ENCODE results near the gene KCNE1.
"Not testable (repeated sequence)": the region's sequence is repeated elsewhere in the genome, so short reads cannot be mapped to it uniquely, and the experiment has no call there.

Gene KCNE1

DNA sequence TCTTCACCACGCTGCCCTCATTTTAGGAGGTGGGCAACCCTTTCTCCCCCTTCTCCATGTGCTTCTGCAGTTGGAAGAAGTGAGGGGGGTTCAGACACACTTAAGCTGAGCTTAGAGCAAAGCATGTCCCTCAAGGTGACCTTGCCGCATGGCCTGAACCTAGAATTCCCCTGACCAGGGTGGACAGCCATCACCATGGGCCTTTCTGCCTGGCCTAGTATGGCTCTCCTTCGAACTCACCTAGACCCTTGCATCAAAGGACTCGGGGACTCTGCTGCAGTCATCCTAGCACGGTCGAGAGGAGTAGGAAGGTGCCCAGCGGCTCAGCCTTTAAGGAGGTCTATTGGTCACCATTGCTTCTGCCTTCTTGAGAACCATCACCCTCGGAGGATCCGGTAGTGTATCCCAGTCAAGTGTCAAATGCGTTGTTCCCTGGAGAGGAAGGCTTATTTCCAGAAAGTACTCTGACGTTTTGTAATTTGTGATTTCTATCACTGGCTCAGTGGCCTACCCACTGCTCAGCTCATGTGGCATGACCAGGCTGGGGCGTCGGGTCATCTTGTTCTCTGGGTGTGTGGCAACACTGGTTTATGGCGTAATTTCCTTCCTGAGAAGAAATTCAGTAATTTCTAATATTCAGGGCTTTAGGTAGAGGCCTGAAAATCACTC lies at the start of gene KCNE1:
Gene KCNE1 (minus strand): TSS at position 424 of the 669 bp plus-strand sequence. CDS start 62,576 bp downstream, outside the sequence.
- in situ Hi-C loops (cut with MboI; ENCODE audit: low sequenced_read_pairs), result no loop called here

DNA sequence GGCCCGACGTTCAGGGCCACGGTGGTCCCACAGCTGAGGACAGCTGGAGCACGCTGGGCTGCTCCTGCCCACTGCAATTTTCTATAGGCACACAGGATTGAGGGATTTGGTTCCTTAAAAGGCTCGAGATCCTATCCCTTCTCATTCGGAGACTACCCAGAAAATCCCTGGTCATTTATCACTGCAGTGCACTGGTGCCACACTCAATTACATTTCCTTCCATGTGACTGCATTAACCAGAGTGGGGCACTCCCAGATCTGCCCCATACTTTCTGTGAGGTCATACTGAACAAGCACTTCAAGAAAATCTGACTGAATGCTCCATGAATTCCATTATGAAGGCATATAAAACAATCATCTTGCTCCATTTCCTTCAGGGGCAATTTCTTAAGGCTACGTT lies 49.8 kb upstream of the KCNE1 start:
- in situ Hi-C loops (cut with MboI; ENCODE audit: low sequenced_read_pairs), result no loop called here

DNA sequence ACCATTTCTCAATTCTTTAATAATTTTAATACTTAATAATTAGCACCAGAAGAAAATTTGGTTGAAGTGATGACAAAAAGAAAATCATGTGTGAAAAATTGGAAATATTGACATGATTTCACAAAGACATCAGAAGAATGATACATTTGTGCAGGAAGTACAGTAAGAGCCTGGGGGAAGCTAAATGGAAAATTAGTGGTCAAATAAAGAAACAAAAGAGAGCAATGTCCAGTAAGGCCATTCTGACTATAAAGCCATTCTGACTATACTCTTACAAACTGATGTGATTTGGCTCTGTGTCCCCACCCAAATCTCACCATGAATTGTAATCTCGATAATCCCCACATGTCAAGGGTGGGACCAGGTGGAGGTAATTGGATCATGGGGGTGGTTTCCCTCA lies 48.6 kb upstream of the KCNE1 start:
- in situ Hi-C loops (cut with MboI; ENCODE audit: low sequenced_read_pairs), result no loop called here

DNA sequence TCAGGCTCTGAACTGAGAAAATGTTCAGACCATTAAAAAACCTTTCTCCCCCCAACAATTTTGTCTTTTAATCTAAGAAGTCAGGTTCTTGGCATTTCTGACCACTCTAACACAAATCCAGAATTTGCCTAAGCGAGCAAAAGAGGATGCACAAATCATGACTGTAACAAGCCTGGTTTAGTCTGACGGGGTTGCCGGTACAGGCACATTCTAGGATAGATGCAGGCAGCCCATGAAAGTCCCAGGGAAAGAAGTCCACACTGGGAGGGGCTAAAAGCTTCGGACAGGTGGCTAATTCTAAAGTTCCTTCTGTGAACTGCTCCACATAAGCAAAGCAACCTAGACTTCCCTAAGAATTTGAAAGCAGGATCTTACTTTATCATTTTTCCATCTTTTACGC lies 48.0 kb upstream of the KCNE1 start:
- in situ Hi-C loops (cut with MboI; ENCODE audit: low sequenced_read_pairs), result no loop called here

DNA sequence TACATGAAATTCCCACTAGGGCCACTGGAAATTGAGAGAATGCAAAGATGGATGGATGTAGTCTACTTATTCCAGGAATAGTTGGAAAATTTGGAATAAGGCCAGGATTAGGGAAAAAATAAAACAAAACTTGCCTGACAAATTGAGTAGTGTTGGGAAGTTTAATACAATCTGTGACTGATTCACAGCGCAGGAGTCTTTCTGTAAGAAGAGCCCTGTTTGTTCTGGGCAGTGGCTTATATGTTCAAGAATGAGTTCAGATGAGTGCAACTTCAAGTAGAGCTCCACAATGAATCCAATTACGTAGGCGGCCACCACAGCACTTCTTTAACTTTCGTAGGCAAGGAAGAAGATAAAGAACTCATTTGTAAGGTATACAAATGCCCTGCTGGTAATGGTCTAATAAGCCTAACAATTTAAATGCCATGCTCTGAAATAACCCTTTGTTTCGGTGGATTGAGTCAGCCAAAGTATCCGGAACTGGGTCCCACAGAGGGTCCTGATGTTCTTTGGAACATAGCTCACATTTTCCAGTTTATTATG lies 47.1 kb upstream of the KCNE1 start:
- in situ Hi-C loops (cut with MboI; ENCODE audit: low sequenced_read_pairs), result no loop called here

DNA sequence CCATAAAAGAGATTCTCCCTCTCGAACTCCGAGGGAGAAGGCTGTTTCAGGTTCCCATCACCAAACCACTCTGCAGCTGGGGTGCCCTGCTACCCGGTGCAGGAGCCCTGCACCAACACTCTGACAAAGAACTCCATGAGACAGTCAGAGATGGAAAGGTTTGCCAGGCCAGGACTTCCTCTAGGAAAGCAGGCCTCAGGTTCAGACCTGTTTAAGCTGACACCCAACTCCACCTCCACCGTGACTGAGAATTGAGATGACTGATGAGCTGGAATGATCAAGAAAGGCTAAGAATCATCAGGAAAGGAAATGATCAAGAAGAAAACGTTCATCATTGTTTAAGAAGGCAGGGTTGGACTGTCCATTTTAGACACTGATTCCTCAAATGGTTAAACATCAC lies 46.2 kb upstream of the KCNE1 start:
- in situ Hi-C loops (cut with MboI; ENCODE audit: low sequenced_read_pairs), result no loop called here

DNA sequence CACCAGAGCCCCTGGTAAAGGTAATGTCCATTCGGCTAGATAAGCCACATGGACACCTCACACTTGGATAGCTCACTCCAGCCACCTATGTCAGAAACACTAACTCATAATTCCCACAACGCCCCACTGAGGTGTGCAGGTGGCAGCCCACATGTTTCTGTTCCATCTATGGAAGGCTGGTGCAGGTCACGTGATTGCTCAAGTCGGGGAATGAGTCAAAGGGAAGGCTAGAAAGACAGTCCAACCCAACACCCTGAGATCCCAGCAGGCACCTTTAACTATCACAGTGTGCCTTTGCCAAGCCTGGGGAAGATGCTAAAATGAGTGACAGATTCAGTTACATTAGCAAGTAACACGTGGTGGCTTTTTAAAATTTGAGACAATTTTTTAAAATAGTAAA lies 45.3 kb upstream of the KCNE1 start:
- in situ Hi-C loops (cut with MboI; ENCODE audit: low sequenced_read_pairs), result no loop called here

DNA sequence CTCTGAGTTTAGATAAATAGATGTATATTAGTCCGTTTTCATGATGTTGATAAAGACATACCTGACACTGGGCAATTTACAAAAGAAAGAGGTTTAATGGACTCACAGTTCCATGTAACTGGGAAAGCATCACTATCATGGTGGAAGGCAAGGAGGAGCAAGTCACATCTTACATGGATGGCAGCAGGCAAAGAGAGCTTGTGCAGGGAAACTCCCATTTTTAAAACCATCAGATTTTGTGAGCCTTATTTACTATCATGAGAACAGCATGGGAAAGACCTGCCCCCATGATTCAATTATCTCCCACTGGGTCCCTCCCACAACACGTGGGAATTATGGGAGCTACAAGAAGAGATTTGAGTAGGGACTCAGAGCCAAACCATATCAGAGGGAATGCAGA lies 42.7 kb upstream of the KCNE1 start:
- in situ Hi-C loops (cut with MboI; ENCODE audit: low sequenced_read_pairs), result not testable (repeated sequence)

DNA sequence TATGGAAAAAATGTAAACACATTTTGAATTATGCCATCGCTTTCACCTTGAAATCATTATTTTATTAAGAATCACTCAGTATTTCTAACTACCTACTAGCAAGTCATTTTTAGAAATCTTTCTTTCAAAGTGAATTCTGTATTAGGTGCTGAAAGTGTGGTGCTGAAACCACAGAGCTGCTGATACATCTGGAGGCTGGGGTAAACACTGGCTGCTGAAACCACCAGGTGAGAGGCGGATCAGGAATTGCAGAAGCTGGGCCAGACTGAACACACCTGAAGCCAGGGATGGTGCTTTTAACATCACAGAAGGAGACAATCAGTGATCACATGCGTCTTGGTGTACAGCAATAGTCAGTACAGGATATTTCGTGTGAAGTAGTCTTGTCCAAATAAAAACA lies 42.2 kb upstream of the KCNE1 start:
- in situ Hi-C loops (cut with MboI; ENCODE audit: low sequenced_read_pairs), result no loop called here

DNA sequence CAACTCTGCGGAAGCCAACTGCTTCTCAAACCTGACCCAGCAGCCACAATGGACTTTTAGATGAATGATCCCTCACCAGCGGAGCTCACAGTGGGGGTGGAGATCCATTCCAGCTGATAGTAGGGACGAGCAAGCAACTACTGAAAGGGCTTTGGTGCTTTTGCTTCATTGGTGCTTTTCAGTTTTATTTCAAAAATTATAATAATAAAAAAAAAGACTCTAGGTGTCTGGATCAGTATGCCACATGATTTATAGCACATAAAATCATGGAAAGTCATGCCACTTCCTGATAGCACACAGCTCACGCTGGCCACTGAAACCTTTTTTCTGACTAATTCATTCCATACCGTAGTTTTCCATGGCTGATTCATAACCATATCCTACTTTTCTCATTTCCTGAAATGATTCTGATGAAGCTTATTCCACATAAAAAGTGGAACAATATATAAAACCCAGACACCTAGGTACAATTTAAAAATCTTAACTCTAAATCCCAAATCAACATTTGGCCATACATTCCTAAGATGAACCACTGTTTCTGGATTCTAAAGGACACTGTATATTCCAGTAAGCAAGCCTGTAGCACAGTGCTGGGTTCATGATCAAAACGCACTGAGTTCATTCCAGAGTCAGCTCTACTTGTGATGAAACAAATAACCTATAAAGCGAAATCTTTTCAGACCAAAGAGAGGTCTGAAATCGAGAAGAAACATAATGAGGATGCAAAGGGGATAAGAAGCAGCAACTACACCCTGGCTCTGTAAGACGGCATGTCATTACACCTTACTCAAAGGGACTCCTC lies 41.3 kb upstream of the KCNE1 start:
- in situ Hi-C loops (cut with MboI; ENCODE audit: low sequenced_read_pairs), result no loop called here

DNA sequence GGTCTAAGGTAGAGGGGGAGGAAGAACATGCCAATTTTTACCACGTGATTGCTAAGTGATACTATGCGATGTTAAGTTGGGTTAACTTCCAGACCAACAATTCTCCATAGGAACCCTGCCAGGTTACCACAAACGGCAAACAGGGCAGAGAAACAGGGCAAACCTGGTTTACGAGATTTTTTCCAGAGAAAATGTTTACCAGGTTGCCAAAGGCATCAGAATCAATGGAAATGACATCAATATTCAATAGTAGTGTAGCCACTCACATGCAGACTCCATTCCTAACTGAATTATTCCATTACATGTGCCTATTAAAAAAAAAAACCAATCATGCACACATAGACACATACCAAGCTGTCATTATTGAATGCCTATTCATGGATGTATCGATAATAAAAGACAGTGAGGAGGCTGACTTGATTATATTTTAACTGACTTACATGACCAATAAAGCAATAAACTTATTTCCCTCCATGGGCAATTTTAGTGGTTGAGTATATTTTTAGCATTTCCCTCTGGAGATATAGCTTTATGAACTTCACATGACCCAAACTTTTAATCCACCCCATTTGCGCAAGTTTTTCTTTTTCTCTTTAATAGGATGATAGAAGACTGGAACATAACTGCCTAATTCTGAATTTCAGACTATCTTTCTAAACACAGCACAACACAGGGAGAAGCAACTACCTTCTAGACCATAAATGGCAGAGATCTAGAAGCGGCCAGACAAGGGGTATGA lies 40.5 kb upstream of the KCNE1 start:
- in situ Hi-C loops (cut with MboI; ENCODE audit: low sequenced_read_pairs), result no loop called here

DNA sequence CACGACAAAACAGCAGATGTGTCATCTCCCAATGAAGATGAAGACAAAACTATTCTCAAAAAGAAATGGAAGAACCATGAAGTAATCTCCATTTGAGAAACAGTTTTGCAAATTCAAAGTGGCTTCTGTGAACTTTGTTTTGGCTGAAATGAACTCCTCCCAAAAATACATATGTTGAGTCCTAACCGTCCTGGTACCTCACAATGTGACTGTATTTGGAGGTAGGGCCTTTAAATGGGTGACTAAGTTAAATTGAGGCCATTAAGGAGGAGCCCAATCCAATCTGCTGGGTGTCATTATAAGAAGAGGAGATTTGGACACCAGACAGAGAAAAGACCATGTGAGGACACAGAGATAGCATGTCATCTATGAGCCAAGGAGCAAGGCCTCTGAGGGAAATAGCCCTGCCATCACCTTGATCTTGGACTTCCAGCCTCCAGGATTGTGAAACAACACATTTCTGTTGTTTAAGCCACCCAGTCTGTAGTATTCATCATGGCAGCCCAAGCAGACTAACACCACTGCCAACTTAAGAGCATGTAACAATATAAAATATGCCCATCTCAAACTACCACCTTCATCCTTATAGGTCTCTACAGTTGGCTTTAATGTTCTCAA lies 38.3 kb upstream of the KCNE1 start:
- in situ Hi-C loops (cut with MboI; ENCODE audit: low sequenced_read_pairs), result no loop called here

DNA sequence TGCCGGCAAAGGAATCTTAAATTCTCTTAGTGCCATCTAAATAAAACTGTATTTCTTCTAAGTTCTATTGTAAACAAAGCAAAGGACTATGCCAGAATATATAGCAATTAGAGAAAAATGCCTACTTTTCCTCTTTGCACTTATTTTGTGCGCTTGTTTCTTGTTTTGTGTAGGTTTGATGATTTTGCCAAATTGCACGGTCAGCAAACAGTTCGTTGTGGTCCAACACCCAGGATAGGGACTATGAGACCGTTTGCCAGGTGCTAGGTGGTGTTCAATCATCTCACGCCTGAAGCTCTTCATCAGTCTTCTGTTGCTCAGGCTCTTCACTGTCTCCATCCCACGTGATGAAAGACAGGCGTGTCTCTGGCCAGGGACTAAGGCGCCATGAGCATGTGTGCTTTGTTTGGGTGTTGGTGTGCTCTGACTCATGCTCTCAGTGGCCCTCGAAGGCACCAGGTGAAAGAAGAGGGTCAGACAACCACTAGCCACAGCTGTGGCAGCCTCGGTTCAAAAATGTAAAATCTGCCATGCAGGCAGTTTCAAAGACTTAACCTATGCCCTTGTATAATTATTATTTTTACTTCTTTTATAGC lies 36.9 kb upstream of the KCNE1 start:
- in situ Hi-C loops (cut with MboI; ENCODE audit: low sequenced_read_pairs), result no loop called here

DNA sequence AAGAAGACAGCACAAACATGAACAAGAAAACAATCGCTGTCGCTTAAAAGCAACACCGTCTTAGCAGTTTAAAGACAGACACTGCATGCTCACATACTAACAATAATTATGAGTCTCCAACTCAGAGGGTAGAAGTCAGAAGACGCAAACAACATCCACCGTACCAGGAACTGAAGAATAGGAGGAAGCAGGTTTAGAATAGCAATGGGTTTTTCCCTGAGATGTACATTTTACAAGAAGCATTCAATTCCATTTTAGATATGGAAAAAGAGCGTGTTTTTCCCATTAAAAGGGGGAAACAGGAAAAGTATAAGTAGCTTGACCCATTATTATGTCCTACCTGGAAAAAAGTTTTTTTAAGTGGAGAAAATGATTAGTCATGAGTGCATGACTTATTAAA lies 34.5 kb upstream of the KCNE1 start:
- in situ Hi-C loops (cut with MboI; ENCODE audit: low sequenced_read_pairs), result no loop called here

DNA sequence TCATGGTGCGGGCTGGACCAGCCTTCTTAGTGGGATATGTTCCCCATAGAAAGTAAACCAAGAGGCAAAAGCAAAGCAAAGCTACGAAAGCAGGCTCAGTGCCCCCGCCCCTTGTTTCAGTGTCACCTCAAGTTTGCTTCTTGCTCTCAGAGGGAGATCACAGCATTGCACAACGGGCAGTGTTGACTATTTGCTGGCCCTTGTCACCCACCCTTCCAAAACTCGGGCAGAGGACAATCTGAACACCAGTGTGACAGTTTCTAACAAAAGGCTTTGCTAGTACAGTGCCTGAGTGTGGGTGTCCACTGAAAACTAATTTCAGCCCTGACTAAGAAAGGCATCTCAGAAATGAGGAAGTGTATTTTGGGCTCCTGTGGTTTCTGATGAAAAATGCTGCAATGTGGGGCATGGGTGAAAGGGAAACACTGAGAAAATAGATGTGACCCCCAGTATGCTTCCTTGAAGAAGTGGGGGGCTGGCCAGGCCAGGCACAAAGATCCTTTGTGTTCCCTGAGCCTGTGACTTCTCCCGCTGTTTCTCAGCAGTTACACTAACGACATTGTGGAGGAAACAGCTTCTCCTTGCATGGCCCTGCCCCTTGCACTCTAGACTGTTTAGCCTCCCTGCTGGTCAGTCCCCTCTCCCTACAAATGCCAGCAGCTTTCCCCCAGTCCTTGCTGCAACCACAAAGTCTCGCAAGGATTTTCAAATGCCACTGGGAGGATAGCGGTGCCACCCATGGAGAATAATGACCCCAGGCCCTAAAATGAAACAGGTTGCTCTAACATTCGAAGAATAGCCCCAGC lies 33.3 kb upstream of the KCNE1 start:
- in situ Hi-C loops (cut with MboI; ENCODE audit: low sequenced_read_pairs), result no loop called here

DNA sequence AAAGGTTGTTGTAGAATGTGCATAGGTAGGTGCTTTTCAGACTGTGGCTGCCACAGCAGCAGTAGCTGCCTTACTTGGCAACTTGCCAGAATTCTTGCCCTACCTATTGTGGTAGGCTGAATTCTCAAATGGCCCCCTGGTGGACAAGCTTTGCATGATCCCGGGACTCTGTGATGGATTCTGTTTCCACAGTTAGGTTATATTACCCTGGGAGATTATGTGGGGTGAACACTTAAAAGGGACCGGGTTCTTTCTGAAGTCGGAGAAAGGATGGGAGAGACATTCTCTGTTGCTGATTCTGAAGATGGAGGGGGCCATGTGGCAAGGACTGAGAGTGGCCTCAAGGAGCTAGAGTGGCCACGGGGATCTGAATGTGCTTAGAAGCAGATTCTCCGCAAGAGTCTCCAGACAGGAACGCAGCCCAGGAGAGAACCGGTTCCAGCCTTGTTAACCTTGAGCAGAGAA lies 32.1 kb upstream of the KCNE1 start:
- in situ Hi-C loops (cut with MboI; ENCODE audit: low sequenced_read_pairs), result no loop called here

DNA sequence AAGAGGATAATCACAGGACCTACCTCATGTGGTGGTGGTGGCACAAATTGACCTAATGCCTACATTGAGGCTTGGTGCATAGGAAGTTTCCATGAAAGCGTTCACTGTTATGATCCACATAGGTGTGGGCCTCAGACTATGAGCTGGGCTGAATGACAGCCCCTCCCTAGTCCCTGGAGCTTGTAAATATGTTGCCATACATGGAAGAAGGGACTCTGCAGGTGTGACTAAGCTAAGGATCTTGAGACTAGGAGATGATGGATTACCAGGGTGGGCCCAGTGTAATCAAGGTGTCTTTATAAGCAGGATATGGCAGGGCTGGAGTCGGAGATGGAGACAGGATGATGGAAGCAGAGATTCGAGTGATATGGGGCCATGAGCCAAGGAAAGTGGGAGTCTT lies 31.0 kb upstream of the KCNE1 start:
- in situ Hi-C loops (cut with MboI; ENCODE audit: low sequenced_read_pairs), result no loop called here

DNA sequence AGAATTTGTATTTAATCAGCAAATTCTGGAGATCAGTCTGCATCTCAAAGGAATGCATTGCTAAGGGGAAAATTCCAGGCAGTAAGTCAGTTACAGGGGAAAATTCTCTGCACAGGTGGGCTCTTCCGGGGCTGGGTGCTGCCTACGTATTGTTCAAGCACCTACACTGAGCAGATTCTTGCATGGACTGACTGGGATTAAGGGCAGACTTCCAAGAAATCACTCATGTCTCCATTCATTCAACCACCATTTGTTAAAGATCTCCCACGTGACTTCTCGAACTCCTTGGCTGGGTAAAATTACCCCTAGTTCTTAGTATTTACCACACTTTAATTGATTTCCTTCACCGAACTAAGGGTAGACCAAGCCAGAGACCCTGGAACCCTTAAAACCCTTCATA lies 28.2 kb upstream of the KCNE1 start:
- in situ Hi-C loops (cut with MboI; ENCODE audit: low sequenced_read_pairs), result no loop called here

DNA sequence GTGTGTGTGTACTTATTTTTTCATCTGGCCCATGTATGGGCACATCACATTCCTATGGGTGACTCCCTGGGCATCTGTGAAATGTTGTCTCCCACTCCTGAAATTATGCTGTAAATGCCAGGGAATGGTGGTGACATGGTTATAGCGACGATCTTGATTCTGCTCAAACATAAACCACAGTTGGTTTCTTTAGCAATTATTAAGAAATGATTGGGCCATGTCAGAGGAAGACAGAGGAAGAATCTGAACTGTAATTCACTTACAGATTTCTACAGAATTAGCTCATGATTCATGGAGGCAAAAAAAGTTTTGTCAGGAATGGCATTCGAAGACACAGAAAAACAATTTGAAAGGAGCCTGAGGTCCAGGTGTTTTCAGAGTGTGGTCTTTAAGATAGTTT lies 25.8 kb upstream of the KCNE1 start:
- in situ Hi-C loops (cut with MboI; ENCODE audit: low sequenced_read_pairs), result no loop called here

DNA sequence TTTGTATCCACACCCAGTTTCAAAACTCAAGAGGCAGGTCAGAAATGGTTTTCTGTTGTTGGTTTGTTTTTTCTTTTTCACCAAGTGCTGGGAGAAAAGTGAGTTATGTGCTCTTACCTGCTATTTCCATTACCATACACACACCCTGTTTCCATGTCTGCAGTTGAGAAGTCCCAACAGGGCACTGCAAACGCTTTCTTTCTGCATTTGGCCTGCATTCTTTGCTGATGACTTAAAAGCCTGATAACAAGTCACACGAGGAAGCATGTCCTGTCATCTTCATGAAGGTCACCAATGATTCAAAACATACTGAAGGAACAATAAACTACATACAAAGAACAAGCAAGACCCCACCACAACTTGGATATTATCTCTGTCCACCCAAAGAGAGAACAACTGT lies 24.8 kb upstream of the KCNE1 start:
- in situ Hi-C loops (cut with MboI; ENCODE audit: low sequenced_read_pairs), result no loop called here

Data from HL-60/S4 (cell line).